Stimulated activated CD4-positive, alpha-beta T cell treated with anti-CD3 and anti-CD28 coated beads, Interleukin-1b, Interleukin-23, amount 100 ng/mL, for 4 hours (primary cell): ENCODE measurements around the gene UBE2F.

Experiments used
- DNase-seq, 2 donors: peaks; one replicate each; pipeline ENCODE4 v3.0.0-alpha.2; 2020; ENCODE audit warnings: low read depth in 2 of 2

The UBE2F gene

DNA sequence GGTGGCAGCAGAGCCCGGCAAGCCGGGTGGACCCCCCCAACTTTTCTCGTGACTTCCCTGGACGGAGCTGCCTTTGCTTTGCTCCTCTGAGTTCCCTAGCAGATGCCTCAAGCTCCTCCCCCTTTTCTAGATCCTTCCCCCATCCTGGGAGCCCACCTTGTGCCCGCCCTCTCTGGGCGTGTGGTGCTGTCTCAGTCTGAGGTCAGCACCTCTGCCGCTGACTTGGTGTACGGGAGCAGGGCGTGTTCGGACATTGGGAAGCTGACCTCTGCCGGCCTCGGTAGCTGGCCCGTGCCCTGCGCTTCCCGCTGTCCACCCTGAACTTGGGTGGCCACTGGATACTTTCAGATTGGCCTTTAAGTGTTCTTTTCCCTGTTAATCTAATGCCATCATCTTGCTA lies 113.7 kb downstream of the UBE2F start:
- no peak for DNase-seq

DNA sequence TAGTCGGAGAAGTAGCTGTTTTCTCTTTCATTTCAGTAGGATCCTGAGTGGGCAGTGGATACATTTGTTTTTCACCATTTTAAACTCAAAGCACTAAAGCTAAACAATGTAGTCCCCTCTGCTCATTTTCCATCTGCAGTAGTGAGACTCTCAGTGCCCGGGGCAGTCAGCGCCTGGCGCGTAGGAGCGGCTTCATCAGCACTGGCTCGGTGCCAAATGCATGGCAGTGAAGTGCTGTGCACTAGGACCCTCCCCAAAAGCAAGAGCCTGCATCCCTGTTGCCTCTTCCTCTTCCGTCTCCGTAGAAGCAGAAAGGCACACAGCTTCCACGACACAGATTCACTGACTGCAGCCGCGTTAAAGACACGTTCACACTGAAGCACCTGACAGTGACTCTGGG lies 114.3 kb downstream of the UBE2F start:
- DNase-seq = no peak

DNA sequence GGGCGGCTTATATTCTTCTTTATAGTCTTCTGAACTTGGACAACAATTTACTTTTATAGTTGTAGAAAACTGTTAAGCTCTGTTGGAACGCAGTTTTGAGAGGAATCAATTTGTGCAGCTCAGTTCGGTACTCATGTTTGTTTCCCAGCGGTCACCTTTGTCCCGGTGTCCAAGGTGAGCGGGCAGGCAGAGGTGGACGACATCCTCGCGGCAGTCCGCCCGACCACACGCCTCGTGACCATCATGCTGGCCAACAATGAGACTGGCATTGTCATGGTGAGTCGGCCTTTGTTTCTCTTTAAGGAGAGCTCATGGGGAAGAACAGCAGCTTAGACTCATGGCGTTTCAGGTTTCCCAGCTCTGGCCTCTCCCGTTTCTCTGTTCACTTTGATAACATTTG lies 114.7 kb downstream of the UBE2F start:
- no peak for DNase-seq

DNA sequence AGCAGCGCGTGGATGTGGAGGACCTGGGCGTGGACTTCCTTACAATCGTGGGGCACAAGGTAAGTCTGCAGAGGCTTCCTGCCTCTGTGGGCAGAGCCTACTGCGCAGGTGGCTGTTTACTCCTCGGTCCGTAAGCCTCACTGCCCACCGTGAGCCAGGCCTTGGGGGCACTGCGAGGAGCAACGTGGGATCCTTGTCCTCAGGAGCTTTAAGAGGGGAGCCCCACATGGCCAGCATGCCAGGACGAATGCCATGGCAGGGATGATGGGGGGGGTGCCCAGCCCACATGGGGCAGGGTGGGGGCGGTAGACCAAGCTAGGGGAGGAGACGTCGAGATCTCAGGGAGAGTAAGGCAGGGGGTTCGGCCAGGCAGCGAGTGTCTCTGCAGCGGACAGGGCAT lies 115.3 kb downstream of the UBE2F start:
- no peak for DNase-seq

DNA sequence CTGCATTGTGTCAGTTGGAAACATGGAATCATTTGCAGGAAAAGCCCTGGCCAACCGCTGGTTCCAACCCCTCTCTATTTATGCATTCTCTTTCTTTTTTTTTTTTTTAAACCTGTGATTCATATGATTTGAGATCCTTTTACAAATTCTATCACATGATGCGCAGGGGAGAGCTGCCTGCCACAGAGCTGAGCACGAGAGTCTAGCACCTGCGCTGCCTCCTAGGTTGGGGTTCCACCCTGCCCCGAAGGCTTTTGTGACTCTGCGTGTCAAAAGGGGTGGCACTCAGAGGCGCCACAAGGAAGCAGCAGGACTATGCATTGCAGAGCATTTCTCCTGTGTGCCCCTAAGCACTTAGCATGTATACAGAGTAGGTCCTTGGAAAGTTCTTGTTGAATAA lies 116.0 kb downstream of the UBE2F start:
- DNase-seq = no peak

DNA sequence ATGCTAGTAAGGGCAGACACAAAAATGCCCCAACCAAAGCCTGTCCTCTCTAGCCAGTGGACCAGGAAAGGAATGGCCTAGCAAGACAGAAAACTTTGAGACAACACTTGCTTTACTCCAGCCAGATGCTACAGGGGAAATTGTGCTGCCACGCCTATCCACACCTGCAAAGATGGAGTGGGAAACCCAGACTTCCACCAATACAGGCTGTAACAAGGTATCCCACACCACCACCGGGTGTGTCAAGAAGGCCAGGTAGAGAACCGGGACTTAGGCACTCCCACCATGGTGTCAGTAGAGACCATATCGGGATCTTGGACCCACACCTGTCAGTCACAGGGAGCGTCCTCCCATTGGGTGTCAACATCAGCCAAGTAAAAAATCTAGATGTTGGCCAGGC lies 117.1 kb downstream of the UBE2F start:
- no peak for DNase-seq

DNA sequence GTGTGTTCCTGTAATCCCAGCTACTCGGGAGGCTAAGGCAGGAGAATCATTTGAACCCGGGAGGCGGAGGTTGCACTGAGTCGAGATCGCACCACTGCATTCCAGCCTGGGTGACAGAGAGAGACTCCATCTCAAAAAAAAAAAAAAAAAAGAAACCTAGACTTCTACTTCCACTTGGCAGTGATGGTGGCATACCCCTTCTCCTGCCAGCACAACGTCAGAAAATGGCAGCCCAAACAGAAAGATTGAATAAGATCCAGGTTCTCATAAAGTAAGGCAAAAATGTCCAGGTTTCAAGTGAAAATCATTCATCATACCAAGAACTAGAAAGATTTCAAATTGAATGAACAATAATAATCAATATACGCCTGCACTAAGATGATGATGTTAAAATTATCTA lies 117.9 kb downstream of the UBE2F start:
- DNase-seq = no peak

DNA sequence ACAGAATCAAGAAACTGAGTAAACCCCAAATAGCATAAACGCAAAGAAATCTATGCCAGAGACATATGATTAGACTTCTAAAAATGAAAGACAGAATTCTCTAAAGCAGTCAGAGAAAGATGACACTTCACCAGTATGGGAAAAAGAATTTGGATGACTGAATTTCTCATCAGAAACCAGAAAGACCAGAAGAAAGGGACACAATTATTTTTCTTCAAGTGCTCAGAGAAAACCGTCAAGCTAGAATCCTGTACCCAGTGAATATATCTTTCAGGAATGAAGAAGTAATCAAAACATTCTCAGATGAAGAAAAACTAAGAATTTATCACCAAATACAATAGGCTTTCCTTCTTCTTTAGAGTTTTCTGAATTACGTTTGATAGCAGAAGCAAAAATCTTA lies 119.1 kb downstream of the UBE2F start:
- DNase-seq = no peak

DNA sequence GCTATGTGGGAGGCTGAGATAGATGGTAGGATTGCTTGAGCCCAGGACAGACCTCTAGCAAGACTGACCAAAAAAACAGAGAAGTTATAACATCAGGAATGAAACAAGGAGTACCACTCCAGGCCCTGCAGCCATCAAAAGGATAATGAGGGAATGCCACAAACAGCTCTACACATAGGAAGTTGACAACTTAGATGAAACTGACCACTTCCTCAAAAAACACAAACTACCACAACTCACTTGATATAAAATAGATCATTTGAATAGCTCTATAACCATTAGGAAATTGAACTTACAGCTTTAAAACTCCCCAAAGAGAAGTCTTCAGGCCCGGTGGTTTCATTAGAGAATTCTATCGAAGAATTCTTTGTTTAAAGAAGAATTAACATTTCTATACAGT lies 120.4 kb downstream of the UBE2F start:
- DNase-seq = no peak

DNA sequence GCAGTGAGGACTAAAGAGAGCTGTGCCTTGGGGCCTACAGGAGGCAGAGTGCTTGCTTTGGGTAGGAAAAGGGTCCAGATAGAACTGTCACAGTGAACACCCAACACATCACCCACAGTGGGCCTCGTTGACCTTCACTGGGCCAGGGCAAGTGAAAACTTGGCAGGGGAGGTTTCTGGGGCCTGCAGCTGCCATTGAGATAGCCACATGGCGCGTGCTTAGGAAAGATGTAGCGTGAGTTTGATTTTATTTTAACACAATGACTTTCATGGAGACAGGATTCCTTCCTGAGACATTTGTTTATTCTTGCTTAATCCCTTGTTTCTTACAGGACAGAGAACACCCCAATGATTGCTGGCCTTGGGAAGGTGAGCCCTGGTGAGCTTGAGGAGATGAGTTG lies 124.1 kb downstream of the UBE2F start:
- no peak for DNase-seq

DNA sequence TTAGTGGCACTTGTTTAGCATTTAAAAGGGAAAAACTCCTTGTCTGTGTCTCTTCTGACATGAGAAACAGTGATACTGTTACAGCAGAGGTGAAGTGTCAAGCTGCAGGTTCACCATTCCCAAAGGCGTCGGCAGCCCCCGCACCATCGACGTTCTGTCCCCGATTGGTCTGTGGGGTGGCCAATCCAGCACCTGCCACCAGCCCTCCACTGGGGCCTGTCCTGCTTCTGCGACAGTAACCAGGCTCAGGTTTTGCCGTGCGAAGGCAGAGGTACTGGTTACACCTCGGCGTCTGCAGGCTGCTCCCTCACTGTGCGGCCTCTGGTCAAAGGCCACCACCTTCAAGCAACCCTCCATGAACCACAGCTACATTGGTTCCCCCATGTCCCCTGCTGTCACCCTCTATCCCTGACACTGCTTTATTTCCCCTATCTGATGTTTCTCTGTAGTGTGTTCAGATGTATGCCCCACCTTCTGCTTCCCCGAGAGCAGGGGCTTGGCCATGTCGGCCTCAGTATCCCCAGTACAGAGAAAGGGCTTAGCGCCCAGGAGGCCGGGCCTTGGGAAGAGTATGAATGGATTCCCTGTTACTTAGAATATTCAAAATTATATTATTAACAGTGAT lies 124.7 kb downstream of the UBE2F start:
- DNase-seq = no peak
